GM12875 (cell line): ENCODE data around the gene PBRM1.

Source experiments
- H3K4me3 ChIP-seq: one replicate; pipeline ENCODE4 v1.5.1; 2011; ENCODE audit warnings: low read depth, low read length, control low read depth
- TF ChIP-seq, protein P1 (sequence below): IDR thresholded peaks from 2 replicates; pipeline ENCODE4 v1.5.1; 2011; ENCODE audit warnings: low read depth, mild to moderate bottlenecking, control low read depth, inconsistent platforms, low read length, moderate library complexity, borderline replicate concordance; ENCODE audit not compliant: insufficient read depth

PBRM1 gene

DNA sequence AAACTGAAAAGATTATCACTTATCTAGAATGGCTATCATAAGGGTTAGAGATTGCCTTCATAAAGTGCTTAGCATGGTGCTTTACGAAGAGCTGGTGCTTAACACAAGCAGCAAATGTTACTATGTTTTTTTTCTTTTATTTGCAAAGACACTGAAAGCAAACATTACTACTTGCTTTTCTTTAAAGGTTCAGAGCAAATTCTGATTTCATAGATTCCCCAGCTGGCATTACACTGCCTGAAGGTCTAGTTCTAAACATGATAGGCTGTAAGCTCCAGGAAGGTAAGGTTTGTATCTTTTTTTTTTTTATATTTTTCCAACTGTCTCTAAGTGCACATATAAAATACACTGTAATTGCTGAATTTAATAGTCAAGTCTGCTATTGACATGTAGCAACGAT is 77.4 kb downstream of the PBRM1 start:
- TF ChIP-seq, protein P1, sequence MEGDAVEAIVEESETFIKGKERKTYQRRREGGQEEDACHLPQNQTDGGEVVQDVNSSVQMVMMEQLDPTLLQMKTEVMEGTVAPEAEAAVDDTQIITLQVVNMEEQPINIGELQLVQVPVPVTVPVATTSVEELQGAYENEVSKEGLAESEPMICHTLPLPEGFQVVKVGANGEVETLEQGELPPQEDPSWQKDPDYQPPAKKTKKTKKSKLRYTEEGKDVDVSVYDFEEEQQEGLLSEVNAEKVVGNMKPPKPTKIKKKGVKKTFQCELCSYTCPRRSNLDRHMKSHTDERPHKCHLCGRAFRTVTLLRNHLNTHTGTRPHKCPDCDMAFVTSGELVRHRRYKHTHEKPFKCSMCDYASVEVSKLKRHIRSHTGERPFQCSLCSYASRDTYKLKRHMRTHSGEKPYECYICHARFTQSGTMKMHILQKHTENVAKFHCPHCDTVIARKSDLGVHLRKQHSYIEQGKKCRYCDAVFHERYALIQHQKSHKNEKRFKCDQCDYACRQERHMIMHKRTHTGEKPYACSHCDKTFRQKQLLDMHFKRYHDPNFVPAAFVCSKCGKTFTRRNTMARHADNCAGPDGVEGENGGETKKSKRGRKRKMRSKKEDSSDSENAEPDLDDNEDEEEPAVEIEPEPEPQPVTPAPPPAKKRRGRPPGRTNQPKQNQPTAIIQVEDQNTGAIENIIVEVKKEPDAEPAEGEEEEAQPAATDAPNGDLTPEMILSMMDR = no peak
- H3K4me3 ChIP-seq = no peak overlapping the region

DNA sequence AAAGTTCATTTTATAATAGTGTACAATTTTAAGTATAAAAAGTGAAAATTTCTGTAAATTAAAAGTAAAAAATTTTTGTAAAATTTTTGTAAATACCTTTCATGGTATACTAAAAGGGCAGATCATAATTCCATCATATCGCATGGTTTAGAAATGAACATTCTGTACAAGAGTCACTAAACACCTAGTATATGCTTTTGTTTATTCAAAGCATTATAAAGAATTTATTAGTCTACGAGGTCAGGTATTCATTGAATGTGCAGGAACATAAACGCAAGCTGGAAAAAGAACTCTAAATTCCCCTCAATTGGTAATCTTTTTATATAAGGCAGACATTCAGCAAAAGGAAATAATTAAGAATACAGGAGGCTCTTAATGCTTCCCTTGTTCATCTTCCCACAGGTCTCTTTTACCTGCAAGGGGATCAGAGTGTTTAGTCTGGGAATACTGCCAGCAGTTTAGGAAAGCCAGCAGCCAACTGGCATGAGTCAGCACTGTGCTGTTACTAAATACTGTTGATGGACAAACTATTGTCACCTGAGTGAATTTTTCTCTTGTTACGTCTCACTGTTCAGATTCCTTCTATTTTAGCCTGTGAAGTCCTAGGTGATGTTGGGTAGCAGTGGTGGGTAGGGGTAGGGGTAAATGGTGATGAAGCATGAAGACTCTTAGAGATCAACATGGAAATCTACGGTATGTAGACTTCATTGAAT is 79.2 kb downstream of the PBRM1 start:
- TF ChIP-seq, protein P1 = no peak
- H3K4me3 ChIP-seq = no peak overlapping the region

DNA sequence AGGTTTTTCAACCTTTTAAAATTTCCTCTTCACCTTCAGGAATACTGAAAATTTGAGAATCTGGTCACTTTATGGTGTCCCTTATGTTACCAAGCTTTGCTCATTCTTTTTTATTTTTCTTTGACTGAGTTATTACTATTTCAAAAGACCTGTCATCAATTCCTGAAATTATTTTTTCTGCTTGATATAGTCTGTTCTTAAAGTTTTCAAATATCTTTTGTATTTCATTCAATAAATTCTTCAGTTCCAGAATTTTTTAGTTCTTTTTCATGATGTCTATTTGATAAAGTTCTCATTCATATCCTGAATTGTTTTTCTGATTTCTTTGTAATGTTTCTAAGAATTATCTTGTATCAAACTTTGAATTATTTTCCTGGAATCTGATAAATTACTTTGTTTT is 85.5 kb downstream of the PBRM1 start:
- H3K4me3 ChIP-seq = no peak overlapping the region
- TF ChIP-seq, protein P1 = no peak

DNA sequence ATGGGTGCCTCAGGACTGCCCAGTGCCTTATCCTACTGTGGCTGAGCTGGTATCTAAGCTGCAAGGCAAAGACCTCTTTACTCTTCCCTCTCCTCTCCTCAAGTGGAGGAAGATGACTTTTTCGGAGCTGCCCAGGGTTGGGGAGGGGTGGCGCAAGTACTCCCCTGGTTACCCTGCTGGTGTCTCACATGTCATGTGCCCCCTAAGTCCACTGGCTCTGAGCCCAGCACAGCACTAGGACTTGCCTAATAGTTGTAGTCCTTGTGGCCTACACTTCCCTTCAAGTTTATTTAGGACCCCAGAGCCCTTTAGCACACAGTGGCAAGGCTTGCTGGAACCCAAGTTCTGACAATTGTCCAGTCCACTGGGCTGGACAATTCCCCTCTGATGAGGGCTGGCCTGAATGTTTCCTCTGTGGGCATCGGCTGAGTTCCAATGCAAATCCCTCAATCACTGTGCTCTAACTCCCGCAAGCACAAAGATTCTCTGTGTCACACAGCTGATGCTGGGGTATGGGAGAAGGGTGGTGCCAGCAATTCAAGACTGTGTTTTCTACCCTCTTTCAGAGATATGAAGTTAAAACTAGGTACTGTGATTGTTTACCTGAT is 89.0 kb downstream of the PBRM1 start:
- TF ChIP-seq, protein P1 = no peak

DNA sequence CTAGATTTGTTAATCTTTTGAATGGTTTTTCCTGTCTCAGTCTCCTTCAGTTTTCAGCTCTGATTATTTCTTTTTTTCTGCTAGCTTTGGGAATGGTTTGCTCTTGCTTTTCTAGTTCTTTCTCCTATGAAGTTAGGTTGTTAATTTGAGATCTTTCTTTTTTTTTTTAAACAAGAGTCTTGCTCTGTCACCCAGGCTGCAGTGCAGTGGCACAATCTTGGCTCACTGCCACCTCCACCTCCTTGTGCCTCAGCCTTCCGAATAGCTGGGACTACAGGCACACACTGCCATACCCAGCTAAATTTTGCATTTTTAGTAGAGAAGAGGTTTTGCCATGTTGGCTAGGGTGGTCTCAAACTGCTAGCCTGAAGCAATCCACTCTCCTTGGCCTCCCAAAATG is 92.6 kb downstream of the PBRM1 start:
- no peak overlapping the region for H3K4me3 ChIP-seq
- TF ChIP-seq, protein P1 = no peak

More for the DNA sequence above, 89.0 kb downstream of the PBRM1 start:
- no peak overlapping the region for H3K4me3 ChIP-seq

DNA sequence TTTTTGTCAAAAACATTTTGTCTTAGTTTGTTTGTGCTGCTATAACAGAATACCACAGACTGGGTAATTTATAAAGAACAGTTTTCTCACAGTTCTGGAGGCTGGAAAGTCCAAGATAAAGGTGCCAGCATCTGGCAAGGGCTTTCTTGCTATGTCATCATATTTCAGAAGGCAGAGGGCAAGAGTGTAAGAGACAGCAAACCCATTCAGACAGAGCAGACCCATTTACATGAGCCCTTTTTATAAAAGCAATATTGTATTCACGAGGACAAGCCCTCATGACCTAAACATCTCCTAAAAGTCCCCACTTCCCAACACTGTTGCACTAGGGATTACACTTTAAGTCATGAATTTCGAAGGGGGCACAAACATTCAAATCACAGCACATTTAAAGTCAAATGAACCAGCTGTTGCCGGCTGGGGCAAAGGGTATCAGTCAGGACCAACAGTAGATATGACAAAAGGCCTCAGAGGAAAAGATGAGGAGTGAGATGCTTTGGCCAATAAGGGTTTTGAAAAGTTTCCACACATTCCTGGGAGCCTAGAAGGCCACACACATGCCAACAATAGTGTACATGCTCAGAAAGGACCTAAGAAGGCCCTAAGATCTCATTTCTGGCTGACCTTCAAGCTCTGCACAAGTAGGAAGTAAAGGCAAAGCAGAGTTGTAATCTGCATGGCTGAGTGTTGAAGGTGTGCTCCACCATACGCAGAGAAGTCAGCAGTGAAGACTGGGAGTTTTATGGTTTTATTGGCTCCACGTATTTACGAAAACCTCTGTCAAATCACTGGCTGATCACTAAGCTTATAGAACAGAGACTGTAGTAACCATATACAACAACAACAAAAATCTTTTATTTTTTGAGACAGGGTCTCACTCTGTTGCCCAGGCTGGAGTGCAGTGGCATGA is 111.4 kb downstream of the PBRM1 start:
- TF ChIP-seq, protein P1 = no peak
- H3K4me3 ChIP-seq = no peak overlapping the region
